Activated naive CD8-positive, alpha-beta T cell (primary cell): ENCODE measurements around the gene ARHGAP18.
A peak's percentile ranks its signal among the peaks of the same experiment; 100 is the strongest.

Experiments
- H3K27ac Mint-ChIP-seq: one replicate; pipeline ENCODE4 v1.8.0; 2021; ENCODE audit warnings: mixed read lengths
- H3K27me3 Mint-ChIP-seq: one replicate; pipeline ENCODE4 v1.8.0; 2021; ENCODE audit warnings: mixed read lengths
- H3K36me3 Mint-ChIP-seq: one replicate; pipeline ENCODE4 v1.8.0; 2021; ENCODE audit warnings: mixed read lengths
- H3K4me1 Mint-ChIP-seq: one replicate; pipeline ENCODE4 v1.8.0; 2021; ENCODE audit warnings: low read depth, mixed read lengths
- H3K4me3 Mint-ChIP-seq: one replicate; pipeline ENCODE4 v1.8.0; 2021; ENCODE audit warnings: mild to moderate bottlenecking, mixed read lengths
- H3K9me3 Mint-ChIP-seq: one replicate; pipeline ENCODE4 v1.8.0; 2021; ENCODE audit warnings: low read depth, mixed read lengths

The ARHGAP18 gene

GRCh38 chr6:129707882-129708495 lies 2.0 kb downstream of the ARHGAP18 start:
- Mint-ChIP-seq H3K36me3 (no peaks in the 10 kb centered on the region), H3K9me3 (no peaks in the 10 kb centered on the region), H3K4me1 (peaks cover 26% of the 10 kb centered on the region), H3K27me3 (no peaks in the 10 kb centered on the region), H3K4me3 (no peak overlapping the region), H3K27ac (no peak overlapping the region)

- Mint-ChIP-seq H3K36me3 (peaks cover 4% of the 10 kb centered on the region), H3K4me1 (peaks cover 26% of the 10 kb centered on the region), H3K4me3 (no peak overlapping the region), H3K27me3 (no peaks in the 10 kb centered on the region), H3K27ac (no peak overlapping the region), H3K9me3 (no peaks in the 10 kb centered on the region)
Observed at GRCh38 chr6:129707028-129707427, 2.9 kb downstream of the ARHGAP18 start.

- H3K36me3 Mint-ChIP-seq, result peaks cover 4% of the 10 kb centered on the region
- no peak overlapping the region for H3K27ac Mint-ChIP-seq
- H3K4me1 Mint-ChIP-seq, result peaks cover 20% of the 10 kb centered on the region
- H3K27me3 Mint-ChIP-seq, result no peaks in the 10 kb centered on the region
- H3K4me3 Mint-ChIP-seq, result no peak overlapping the region
- H3K9me3 Mint-ChIP-seq, result no peaks in the 10 kb centered on the region
Observed at GRCh38 chr6:129705212-129705611, 4.8 kb downstream of the ARHGAP18 start.

- Mint-ChIP-seq H3K36me3 (peaks cover 4% of the 10 kb centered on the region), H3K4me1 (peaks cover 15% of the 10 kb centered on the region), H3K4me3 (no peak overlapping the region), H3K9me3 (no peaks in the 10 kb centered on the region), H3K27me3 (no peaks in the 10 kb centered on the region), H3K27ac (no peak overlapping the region)
Observed at GRCh38 chr6:129704708-129705107, 5.3 kb downstream of the ARHGAP18 start.

- Mint-ChIP-seq H3K27me3 (no peaks in the 10 kb centered on the region), H3K36me3 (peaks cover 4% of the 10 kb centered on the region), H3K9me3 (no peaks in the 10 kb centered on the region), H3K4me1 (peaks cover under 1% of the 10 kb centered on the region), H3K4me3 (no peak overlapping the region), H3K27ac (no peak overlapping the region)
Observed at GRCh38 chr6:129701721-129702455, 8.1 kb downstream of the ARHGAP18 start.

GRCh38 chr6:129700666-129701065 lies 9.3 kb downstream of the ARHGAP18 start:
- H3K27ac Mint-ChIP-seq, result no peak overlapping the region
- H3K4me1 Mint-ChIP-seq, result peaks cover 10% of the 10 kb centered on the region
- peaks cover 4% of the 10 kb centered on the region for H3K36me3 Mint-ChIP-seq
- H3K4me3 Mint-ChIP-seq, result no peak overlapping the region
- no peaks in the 10 kb centered on the region for H3K9me3 Mint-ChIP-seq
- no peaks in the 10 kb centered on the region for H3K27me3 Mint-ChIP-seq

- H3K27me3 Mint-ChIP-seq, result no peaks in the 10 kb centered on the region
- H3K36me3 Mint-ChIP-seq, result peaks cover 4% of the 10 kb centered on the region
- no peak overlapping the region for H3K4me3 Mint-ChIP-seq
- no peaks in the 10 kb centered on the region for H3K9me3 Mint-ChIP-seq
- no peak overlapping the region for H3K27ac Mint-ChIP-seq
- peaks cover 16% of the 10 kb centered on the region for H3K4me1 Mint-ChIP-seq
Observed at GRCh38 chr6:129699659-129700058, 10.3 kb downstream of the ARHGAP18 start.

GRCh38 chr6:129698430-129698829 lies 11.5 kb downstream of the ARHGAP18 start:
- H3K27me3 Mint-ChIP-seq, result no peaks in the 10 kb centered on the region
- H3K4me1 Mint-ChIP-seq, result peaks cover 16% of the 10 kb centered on the region
- no peak overlapping the region for H3K4me3 Mint-ChIP-seq
- no peak overlapping the region for H3K27ac Mint-ChIP-seq
- no peaks in the 10 kb centered on the region for H3K9me3 Mint-ChIP-seq
- H3K36me3 Mint-ChIP-seq, result peaks cover 4% of the 10 kb centered on the region

- Mint-ChIP-seq H3K4me1 (peaks cover 17% of the 10 kb centered on the region), H3K27ac (no peak overlapping the region), H3K36me3 (peaks cover 6% of the 10 kb centered on the region)
Observed at GRCh38 chr6:129697788-129698187, 12.2 kb downstream of the ARHGAP18 start.

GRCh38 chr6:129696843-129697242 lies 13.1 kb downstream of the ARHGAP18 start:
- no peak overlapping the region for H3K4me3 Mint-ChIP-seq
- no peak overlapping the region for H3K27ac Mint-ChIP-seq
- no peaks in the 10 kb centered on the region for H3K27me3 Mint-ChIP-seq

More at GRCh38 chr6:129697788-129698187, 12.2 kb downstream of the ARHGAP18 start:
- Mint-ChIP-seq H3K27me3 (no peaks in the 10 kb centered on the region), H3K4me3 (no peak overlapping the region), H3K9me3 (no peaks in the 10 kb centered on the region)

GRCh38 chr6:129696028-129696418 lies 14.0 kb downstream of the ARHGAP18 start:
- H3K27ac Mint-ChIP-seq, result peak overlapping the region; percentile 62
- H3K9me3 Mint-ChIP-seq, result no peaks in the 10 kb centered on the region

More at GRCh38 chr6:129696843-129697242, 13.1 kb downstream of the ARHGAP18 start:
- Mint-ChIP-seq H3K36me3 (peaks cover 2% of the 10 kb centered on the region), H3K9me3 (no peaks in the 10 kb centered on the region), H3K4me1 (peaks cover 17% of the 10 kb centered on the region)

GRCh38 chr6:129695373-129696027 lies 14.5 kb downstream of the ARHGAP18 start:
- Mint-ChIP-seq H3K9me3 (no peaks in the 10 kb centered on the region), H3K4me1 (peaks cover 17% of the 10 kb centered on the region), H3K27ac (peak overlapping the region; percentile 62), H3K36me3 (peaks cover 2% of the 10 kb centered on the region), H3K4me3 (peak overlapping the region; percentile 55), H3K27me3 (no peaks in the 10 kb centered on the region)

More at GRCh38 chr6:129696028-129696418, 14.0 kb downstream of the ARHGAP18 start:
- Mint-ChIP-seq H3K4me3 (peak overlapping the region; percentile 55), H3K27me3 (no peaks in the 10 kb centered on the region), H3K4me1 (peaks cover 17% of the 10 kb centered on the region), H3K36me3 (peaks cover 2% of the 10 kb centered on the region)

- peaks cover 17% of the 10 kb centered on the region for H3K4me1 Mint-ChIP-seq
- no peaks in the 10 kb centered on the region for H3K27me3 Mint-ChIP-seq
- H3K27ac Mint-ChIP-seq, result no peak overlapping the region
- peaks cover 2% of the 10 kb centered on the region for H3K36me3 Mint-ChIP-seq
- H3K9me3 Mint-ChIP-seq, result no peaks in the 10 kb centered on the region
- no peak overlapping the region for H3K4me3 Mint-ChIP-seq
Observed at GRCh38 chr6:129694036-129694435, 15.9 kb downstream of the ARHGAP18 start.

- H3K27ac Mint-ChIP-seq, result no peak overlapping the region
- H3K4me1 Mint-ChIP-seq, result peaks cover 25% of the 10 kb centered on the region
- H3K4me3 Mint-ChIP-seq, result no peak overlapping the region
- no peaks in the 10 kb centered on the region for H3K9me3 Mint-ChIP-seq
- H3K27me3 Mint-ChIP-seq, result no peaks in the 10 kb centered on the region
- peaks cover 2% of the 10 kb centered on the region for H3K36me3 Mint-ChIP-seq
Observed at GRCh38 chr6:129692467-129692866, 17.5 kb downstream of the ARHGAP18 start.

GRCh38 chr6:129691709-129692108 lies 18.3 kb downstream of the ARHGAP18 start:
- H3K9me3 Mint-ChIP-seq, result no peaks in the 10 kb centered on the region
- no peaks in the 10 kb centered on the region for H3K27me3 Mint-ChIP-seq
- H3K4me1 Mint-ChIP-seq, result peaks cover 29% of the 10 kb centered on the region
- H3K36me3 Mint-ChIP-seq, result peaks cover 2% of the 10 kb centered on the region
- H3K4me3 Mint-ChIP-seq, result no peak overlapping the region
- H3K27ac Mint-ChIP-seq, result no peak overlapping the region
